GM18502 (cell line): ENCODE data around the gene EFNA1.
"Not testable (repeated sequence)": the region's sequence is repeated elsewhere in the genome, so short reads cannot be mapped to it uniquely, and the experiment has no call there.

Source experiments
- ATAC-seq: cut with Tn5 transposase; IDR thresholded peaks from one replicate; pipeline ENCODE4 v1.9.1; 2021; ENCODE audit warnings: mild to moderate bottlenecking; ENCODE audit not compliant: unreplicated experiment, poor library complexity

Gene EFNA1

DNA sequence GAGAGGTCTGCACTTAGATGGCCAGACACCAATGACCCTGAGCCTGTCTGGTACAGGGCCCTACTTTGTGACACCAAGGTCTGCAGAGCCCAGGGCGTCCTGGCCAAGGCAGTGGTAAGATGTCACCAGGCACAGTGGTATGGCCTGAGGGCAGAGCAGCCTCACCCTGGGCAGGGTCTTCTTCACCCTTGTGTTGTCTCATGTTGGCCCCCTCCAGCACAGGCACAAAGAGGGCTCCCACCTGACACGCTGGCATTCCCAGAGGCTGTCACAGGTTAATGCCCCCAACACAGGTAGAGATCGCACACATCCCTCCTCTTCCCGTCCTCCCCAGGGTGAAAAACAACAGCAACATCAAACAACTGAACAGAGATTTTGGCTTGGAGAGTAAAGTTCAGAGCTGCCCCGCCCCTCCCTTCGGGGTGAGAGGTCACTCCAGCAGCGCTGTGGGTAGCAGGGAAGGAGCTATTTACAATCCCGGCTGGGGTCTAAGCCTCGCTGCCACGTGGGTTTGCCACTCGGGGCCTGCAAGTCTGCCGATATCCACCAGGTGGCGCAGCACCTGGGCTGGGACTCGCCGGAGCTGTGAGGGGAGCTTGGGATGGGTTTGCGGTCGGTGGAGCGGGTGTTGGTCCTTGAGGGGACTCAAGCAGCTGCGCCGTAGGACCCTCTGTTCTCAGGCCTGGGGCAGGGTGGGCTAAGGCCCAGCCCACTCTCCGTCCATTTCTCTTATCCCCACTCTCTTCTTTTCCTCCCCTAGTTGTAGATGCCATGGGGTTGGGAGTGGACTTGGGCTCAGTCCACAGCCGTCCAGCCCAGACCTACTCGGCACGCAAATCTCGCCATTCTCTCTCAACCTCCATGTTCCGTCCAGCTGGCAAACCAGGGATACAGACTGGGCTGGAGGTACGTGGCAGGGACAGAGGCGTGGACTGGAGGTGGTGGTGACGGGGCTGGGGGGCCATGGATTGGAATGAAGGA is 36.3 kb upstream of the EFNA1 start:
- ATAC-seq, result no peak

- ATAC-seq, result no peak
Measured at GRCh38 chr1:155092131-155092530, 35.5 kb upstream of the EFNA1 start.

GRCh38 chr1:155092641-155093040 is 35.0 kb upstream of the EFNA1 start:
- ATAC-seq, result no peak

DNA sequence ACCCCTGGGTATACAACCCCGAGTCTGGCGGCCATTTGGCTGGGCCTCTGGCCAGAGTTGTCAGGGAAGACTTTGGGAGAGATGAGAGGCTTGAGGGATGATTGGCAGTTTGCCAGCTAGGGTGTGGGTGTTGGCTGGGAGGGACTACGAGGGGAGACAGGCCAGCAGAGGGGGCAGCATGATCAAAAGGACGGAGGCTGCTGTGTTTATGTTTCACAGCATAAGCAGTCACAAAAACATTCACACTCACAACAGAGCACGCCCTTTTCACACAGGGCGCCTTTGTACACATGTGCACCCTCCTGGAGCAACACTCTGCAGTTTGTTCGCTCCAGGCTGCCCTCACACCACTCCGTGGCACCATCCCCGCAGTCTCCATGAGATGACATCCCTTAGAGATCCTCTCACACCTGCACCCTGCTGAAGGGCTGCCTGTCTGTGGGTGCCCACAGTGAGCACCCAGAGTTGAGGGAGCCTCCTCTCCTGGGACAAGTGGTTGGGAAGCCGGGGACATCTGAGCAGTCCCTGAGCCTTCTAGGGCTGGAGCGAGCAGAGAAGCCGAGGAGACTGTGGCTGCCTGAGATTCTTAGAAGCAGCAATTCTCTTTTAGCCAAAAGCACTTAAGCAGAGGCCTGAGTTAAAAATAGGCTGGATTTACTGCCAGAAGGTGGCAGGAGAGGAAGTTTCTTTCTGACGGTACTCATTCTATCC is 33.6 kb upstream of the EFNA1 start:
- ATAC-seq, result no peak

DNA sequence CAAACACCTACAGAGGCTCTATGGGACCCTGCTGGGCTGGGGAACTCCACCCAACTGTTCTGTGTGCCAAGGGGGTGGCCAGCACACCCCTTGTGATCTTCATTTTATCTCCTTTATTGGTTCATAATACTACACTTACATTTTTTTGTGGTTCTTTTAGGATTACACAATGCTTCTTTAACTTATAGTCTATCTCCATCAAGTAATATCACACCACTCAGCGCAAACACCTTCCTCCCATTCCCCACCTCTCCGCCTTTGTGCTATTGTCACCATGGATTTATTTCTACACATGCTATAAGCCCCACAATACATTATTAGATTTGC is 33.1 kb upstream of the EFNA1 start:
- no peak for ATAC-seq

GRCh38 chr1:155099331-155099730 is 28.3 kb upstream of the EFNA1 start:
- ATAC-seq, result no peak

GRCh38 chr1:155103325-155103724 is 24.4 kb upstream of the EFNA1 start:
- no peak for ATAC-seq

- no peak for ATAC-seq
Measured at GRCh38 chr1:155104605-155105534, 22.8 kb upstream of the EFNA1 start.

- no peak for ATAC-seq
Measured at GRCh38 chr1:155105604-155106011, 22.1 kb upstream of the EFNA1 start.

GRCh38 chr1:155106862-155107261 is 20.8 kb upstream of the EFNA1 start:
- ATAC-seq, result no peak

GRCh38 chr1:155107309-155108264 is 20.1 kb upstream of the EFNA1 start:
- no peak for ATAC-seq

DNA sequence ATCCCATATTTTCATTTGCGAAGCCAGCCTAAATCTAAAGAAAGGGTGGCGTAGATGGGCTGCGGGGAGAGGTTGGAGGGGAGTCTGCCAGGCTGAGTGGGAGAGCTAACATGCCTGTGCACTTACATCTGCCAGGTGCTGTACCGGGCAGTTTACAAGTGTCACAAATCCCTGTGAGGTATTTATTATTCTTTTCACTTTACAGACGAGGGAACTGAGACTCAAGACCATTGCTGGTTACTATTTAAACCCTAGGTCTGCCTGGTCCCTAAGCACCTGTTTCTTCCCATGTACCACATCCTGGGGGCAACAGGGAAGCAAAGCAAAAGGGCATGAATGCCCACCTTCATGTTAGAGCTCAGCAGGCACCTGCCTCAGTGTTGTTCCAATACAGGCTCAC is 19.4 kb upstream of the EFNA1 start:
- no peak for ATAC-seq

DNA sequence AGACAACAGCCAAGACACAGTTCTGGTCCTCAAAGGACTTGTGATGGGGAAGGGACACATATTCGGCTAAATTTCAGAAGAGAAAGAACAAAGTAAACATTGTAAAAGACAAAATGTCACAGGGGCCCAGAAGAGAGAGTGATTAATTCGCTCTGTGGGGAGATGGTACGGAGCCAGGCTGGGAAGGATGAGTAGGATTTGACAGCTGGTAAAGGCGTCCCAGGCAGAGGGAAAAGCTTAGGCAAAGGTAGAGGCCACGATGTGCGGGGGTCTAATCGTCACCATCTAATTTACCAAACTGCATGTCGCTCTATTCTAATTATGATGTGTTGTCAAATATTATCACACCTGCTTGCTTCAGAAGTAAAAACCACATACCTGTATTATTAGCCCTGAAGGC is 17.3 kb upstream of the EFNA1 start:
- no peak for ATAC-seq

GRCh38 chr1:155110826-155111225 is 16.9 kb upstream of the EFNA1 start:
- no peak for ATAC-seq

DNA sequence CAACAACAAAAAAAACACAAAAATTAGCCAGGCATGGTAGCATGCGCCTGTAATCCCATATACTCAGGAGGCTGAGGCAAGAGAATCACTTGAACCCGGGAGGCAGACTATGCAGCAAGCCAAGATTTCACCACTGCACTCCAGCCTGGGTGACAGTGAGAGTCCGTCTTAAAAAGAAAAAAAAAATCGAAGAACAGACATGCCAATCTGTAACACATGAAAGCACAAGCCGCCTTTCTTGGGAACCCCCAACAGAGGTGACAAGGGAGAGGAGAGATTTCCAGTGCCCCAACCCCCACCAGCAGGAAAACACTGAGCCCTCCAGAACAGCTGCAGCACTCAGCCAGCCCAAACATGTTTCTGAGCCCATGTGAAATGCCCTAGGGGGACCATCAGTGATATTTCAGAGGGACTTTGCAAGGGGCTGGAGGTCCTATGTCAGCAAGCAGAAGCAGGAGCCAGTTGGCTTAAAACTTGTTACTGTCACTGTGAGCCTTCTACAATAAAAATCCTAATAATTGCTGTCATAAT is 14.2 kb upstream of the EFNA1 start:
- ATAC-seq, result no peak

- ATAC-seq, result no peak
Measured at GRCh38 chr1:155116113-155116764, 11.4 kb upstream of the EFNA1 start.

DNA sequence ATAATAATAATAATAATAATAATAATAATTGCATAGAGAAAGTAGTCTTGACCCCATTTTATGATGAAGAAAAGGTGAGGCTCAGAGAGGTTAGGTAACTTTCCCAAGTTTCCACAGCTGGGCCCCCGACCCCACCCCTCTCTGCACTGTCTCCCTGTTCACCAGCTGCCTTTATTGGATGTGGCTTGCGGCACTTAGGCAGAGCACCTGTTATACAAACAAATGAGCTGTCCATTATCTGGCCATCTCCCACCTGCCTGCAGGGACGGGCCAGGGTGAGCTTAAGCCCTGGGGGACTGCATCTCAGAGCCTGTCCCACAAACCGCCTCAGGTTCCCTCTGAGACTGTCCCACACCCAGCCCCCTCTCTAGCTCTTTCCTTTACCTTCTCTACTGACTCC is 10.1 kb upstream of the EFNA1 start:
- no peak for ATAC-seq

GRCh38 chr1:155118090-155118489 is 9.6 kb upstream of the EFNA1 start:
- ATAC-seq, result not testable (repeated sequence)

DNA sequence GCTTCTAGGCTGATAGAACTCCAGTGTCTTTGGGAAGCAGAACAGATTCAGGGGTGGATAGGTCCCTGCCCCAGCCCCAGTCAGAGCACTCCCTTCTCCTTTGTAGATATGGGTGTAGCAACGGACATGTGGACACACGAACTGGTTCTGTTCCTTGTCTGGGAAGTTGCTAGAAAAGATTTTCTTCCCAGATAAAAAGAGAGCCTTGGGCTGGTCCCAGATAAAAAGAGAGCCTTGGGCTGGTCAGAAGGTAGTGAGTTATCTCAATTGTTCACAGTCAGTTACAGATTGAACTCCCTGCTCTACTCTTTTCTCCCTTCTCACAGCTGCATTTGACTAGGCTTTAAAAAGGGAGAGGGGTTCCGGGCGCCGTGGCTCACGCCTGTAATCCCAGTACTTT is 7.4 kb upstream of the EFNA1 start:
- no peak for ATAC-seq
